Measurements from ENCODE around the gene COMMD10. TPM values are rescaled to one million over a fixed set of nuclear protein-coding genes. Genes with fewer than 3 reads are reported as not detected.
"Not testable (repeated sequence)": the region's sequence is repeated elsewhere in the genome, so short reads cannot be mapped to it uniquely, and the experiment has no call there.

The COMMD10 gene
- total and polyA plus RNA-seq, 12 donors: 20.0 to 69.4 (median 35.0) TPM

DNA sequence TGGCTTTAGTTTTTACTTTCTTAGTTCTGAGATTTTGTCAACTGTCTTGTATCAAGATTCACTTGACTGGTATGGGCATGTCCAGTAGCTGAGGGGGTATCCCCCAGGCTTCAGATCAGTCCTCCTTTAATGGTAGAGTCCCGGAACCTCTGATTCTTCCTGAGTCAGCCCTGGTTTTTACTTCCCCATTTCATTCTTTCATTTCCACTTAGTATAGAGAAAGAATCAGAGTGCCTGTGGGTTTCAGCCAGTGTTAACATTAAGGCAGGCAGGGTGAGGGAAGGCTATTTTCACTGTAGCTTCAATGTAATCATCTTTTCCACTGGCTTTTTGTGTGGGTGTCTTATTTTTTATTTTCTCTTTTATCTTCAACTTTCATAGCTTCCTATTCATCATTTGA, 8.3 kb upstream of the COMMD10 start:
- no peaks in the 10 kb centered on the region for H3K27me3 ChIP-seq
- 71 to 81% (median 77%) methylated on average over 1 of the region's 1 CpG for WGBS, 4 donors
- no peak for TF ChIP-seq POLR2A (IDR thresholded peaks at IDR 0.05)
- TF ChIP-seq, protein P1, sequence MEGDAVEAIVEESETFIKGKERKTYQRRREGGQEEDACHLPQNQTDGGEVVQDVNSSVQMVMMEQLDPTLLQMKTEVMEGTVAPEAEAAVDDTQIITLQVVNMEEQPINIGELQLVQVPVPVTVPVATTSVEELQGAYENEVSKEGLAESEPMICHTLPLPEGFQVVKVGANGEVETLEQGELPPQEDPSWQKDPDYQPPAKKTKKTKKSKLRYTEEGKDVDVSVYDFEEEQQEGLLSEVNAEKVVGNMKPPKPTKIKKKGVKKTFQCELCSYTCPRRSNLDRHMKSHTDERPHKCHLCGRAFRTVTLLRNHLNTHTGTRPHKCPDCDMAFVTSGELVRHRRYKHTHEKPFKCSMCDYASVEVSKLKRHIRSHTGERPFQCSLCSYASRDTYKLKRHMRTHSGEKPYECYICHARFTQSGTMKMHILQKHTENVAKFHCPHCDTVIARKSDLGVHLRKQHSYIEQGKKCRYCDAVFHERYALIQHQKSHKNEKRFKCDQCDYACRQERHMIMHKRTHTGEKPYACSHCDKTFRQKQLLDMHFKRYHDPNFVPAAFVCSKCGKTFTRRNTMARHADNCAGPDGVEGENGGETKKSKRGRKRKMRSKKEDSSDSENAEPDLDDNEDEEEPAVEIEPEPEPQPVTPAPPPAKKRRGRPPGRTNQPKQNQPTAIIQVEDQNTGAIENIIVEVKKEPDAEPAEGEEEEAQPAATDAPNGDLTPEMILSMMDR (IDR thresholded peaks at IDR 0.05): no peak

DNA sequence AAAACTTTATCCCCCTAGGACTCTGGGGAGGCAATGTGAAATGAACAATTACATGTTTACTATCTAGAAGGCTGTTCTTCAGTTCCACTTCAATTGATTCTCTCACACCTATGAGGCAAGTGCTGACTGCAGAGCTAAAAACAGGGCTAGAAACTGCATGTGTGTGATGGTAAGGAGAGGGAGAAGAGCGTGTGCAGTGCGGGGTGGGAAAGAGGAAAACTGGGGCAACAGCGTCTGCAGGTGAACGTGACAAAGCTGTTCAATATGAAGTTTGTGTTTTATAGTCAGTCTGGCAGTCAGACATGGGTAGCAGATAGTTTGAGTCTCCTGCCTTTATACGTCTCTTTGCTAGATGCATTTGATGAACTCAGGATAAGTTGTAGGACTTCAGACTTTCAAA, 6.6 kb upstream of the COMMD10 start:
- H3K4me3 ChIP-seq: no peak overlapping the region
- H3K4me1 ChIP-seq (replicated peaks in 1 of 2): no peaks in the 10 kb centered on the region
- intact Hi-C loops (cut with DNase I): no loop called here
- no peak overlapping the region for H3K27ac ChIP-seq
- DNase-seq: no peak
- WGBS, 4 donors: 79 to 94% (median 91%) methylated on average over 5 of the region's 5 CpGs
- no peaks in the 10 kb centered on the region for H3K9me3 ChIP-seq (replicated peaks in 1 of 3)
- TF ChIP-seq POLR2A (IDR thresholded peaks at IDR 0.05): no peak
- TF ChIP-seq, protein P1 (IDR thresholded peaks at IDR 0.05): no peak
- no peaks in the 10 kb centered on the region for H3K27me3 ChIP-seq
- no peaks in the 10 kb centered on the region for H3K36me3 ChIP-seq (replicated peaks in 1 of 2)

More for the DNA sequence above, 8.3 kb upstream of the COMMD10 start:
- no peaks in the 10 kb centered on the region for H3K36me3 ChIP-seq (replicated peaks in 1 of 2)
- H3K27ac ChIP-seq: no peak overlapping the region
- no peak overlapping the region for H3K4me3 ChIP-seq
- intact Hi-C loops (cut with DNase I): no loop called here
- no peaks in the 10 kb centered on the region for H3K4me1 ChIP-seq (replicated peaks in 1 of 2)
- no peaks in the 10 kb centered on the region for H3K9me3 ChIP-seq (replicated peaks in 1 of 3)
- no peak for DNase-seq

DNA sequence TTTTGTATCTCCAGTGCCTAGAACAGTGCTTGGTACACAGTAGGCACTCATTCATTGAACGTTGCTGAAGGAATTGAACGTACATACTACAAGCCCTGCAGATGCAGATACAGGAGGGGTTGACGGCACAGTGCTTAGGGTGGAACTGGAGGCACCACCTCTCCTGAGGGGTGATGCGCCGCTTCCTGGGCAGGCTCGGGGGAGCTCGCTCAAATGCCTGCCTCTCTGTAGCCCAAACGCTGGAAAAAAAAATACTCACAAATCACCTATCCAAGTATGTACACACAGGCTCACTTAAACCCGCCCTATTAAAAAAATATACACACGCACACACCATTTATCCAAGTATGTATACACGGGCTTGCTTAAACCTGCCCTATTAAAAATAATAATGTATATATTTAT, 536 bp upstream of the COMMD10 start:
- TF ChIP-seq POLR2A (IDR thresholded peaks at IDR 0.05): no peak
- TF ChIP-seq, protein P1 (IDR thresholded peaks at IDR 0.05): no peak
- intact Hi-C loops (cut with DNase I): no loop called here
- peaks cover 8 to 16% of the 10 kb centered on the region in 2 donors for H3K4me1 ChIP-seq (replicated peaks in 1 of 2)
- H3K4me3 ChIP-seq: peak overlapping the region in 2 of 4 donors; percentile 52 to 95
- no peaks in the 10 kb centered on the region for H3K9me3 ChIP-seq (replicated peaks in 1 of 3)
- 19 to 29% (median 26%) methylated on average over 11 of the region's 11 CpGs for WGBS, 4 donors
- peak overlapping the region in 2 of 5 donors; percentile 92 to 98 for H3K27ac ChIP-seq
- peaks cover 0 to 6% of the 10 kb centered on the region in 2 donors for H3K36me3 ChIP-seq (replicated peaks in 1 of 2)
- DNase-seq: peak in 4 of 7 donors; percentile 19 to 33 (median 22)
- no peaks in the 10 kb centered on the region for H3K27me3 ChIP-seq

DNA sequence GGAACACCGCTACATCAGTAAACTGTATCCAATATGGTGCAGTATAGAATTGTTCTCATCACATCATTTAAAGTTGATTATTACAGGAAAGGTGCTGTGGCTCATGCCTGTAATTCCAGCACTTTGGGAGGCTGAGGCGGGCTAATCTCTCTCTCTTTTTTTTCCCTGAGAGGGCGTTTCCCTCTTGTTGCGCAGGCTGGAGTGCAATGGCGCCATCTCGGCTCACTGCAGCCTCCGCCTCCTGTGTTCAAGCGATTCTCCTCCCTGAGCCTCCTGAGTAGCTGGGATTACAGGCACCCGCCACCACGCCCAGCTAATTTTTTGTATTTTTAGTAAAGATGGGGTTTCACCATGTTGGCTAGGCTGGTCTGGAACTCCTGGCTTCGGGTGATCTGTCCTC, 1.5 kb downstream of the COMMD10 start:
- H3K9me3 ChIP-seq (replicated peaks in 1 of 3); intact Hi-C loops (cut with DNase I); H3K4me3 ChIP-seq; H3K36me3 ChIP-seq (replicated peaks in 1 of 2); DNase-seq; H3K27ac ChIP-seq; H3K27me3 ChIP-seq: not testable (repeated sequence)
- H3K4me1 ChIP-seq (replicated peaks in 1 of 2): peaks cover 8 to 16% of the 10 kb centered on the region in 2 donors
- WGBS, 4 donors: 98 to 99% (median 99%) methylated on average over 11 of the region's 11 CpGs

DNA sequence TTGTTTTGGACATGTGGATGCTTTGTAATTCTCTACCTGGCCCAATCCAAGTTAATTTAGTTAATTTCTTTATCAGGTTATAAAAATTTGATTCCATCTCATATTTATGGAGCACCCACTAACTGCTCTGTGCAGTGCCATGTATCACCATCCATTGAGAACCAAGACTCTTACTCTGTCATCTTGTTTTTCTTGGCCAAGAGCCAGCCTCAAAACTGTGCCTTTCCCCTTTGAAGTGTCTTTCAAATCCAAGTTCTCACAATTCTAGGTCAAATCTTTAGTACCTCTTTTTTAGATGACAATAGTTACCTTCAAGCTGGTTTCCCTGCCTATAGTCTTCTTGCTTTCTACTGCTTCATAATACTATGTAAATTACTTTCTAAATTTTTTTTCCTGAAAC, 3.2 kb downstream of the COMMD10 start:
- intact Hi-C loops (cut with DNase I): no loop called here

More for the DNA sequence above, 3.2 kb downstream of the COMMD10 start:
- Histone ChIP-seq H3K4me3 (no peak overlapping the region), H3K27me3 (no peaks in the 10 kb centered on the region), H3K27ac (no peak overlapping the region), H3K9me3 (replicated peaks in 1 of 3) (no peaks in the 10 kb centered on the region), H3K4me1 (replicated peaks in 1 of 2) (peaks cover 8 to 16% of the 10 kb centered on the region in 2 donors), H3K36me3 (replicated peaks in 1 of 2) (peaks cover 0 to 15% of the 10 kb centered on the region in 2 donors)
- TF ChIP-seq POLR2A (IDR thresholded peaks at IDR 0.05): no peak
- TF ChIP-seq, protein P1 (IDR thresholded peaks at IDR 0.05): no peak
- DNase-seq: no peak

All from adrenal gland (tissue), 12 donors.